ENCODE results near the gene PACS1.

Gene PACS1

DNA sequence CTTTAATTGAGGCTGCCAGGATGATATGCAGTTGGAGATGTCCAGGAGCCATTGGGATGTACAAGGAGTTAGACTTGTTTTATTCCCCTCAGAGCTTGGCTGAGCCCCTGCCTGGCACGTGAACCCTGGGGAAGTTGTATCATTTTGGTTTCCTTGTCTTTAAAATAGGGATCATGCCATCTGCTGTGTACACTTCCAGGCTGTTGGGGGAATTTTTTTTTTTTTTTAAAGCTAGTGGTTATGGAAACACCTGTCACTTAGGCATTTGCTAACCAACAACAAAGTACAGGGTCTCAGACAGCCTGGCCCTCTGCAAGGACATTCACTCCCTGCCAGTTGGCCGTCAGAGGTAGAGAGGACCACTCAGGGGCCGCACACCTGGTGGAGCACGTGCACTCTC lies 189.9 kb downstream of the PACS1 start:
- TF ChIP-seq, protein P1, sequence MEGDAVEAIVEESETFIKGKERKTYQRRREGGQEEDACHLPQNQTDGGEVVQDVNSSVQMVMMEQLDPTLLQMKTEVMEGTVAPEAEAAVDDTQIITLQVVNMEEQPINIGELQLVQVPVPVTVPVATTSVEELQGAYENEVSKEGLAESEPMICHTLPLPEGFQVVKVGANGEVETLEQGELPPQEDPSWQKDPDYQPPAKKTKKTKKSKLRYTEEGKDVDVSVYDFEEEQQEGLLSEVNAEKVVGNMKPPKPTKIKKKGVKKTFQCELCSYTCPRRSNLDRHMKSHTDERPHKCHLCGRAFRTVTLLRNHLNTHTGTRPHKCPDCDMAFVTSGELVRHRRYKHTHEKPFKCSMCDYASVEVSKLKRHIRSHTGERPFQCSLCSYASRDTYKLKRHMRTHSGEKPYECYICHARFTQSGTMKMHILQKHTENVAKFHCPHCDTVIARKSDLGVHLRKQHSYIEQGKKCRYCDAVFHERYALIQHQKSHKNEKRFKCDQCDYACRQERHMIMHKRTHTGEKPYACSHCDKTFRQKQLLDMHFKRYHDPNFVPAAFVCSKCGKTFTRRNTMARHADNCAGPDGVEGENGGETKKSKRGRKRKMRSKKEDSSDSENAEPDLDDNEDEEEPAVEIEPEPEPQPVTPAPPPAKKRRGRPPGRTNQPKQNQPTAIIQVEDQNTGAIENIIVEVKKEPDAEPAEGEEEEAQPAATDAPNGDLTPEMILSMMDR (IDR thresholded peaks at IDR 0.05; ENCODE audit: borderline replicate concordance, control extremely low read depth, extremely low read depth, insufficient read depth, missing control alignments): no peak
- in situ Hi-C loops (cut with MboI; ENCODE audit: low sequenced_read_pairs, unreplicated experiment): no loop called here
- DNase-seq (ENCODE audit: low spot score): no peak

DNA sequence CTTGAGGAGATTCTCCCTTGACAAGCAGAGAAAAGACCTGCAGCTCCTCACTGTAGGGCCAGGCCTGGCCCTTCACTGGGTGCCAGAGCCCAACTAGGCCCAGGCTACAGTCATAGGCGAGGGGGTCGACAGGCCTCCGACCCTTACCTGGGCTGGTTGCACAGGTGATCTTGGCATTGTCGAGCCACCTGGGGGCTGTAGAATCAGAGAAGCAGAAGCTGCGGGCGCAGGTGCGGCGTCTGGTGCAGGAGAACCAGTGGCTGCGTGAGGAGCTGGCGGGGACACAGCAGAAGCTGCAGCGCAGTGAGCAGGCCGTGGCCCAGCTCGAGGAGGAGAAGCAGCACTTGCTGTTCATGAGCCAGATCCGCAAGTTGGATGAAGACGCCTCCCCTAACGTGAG lies 191.5 kb downstream of the PACS1 start:
- no peak for DNase-seq (ENCODE audit: low spot score)
- in situ Hi-C loops (cut with MboI; ENCODE audit: low sequenced_read_pairs, unreplicated experiment): no loop called here
- TF ChIP-seq, protein P1 (IDR thresholded peaks at IDR 0.05; ENCODE audit: borderline replicate concordance, control extremely low read depth, extremely low read depth, insufficient read depth, missing control alignments): no peak

DNA sequence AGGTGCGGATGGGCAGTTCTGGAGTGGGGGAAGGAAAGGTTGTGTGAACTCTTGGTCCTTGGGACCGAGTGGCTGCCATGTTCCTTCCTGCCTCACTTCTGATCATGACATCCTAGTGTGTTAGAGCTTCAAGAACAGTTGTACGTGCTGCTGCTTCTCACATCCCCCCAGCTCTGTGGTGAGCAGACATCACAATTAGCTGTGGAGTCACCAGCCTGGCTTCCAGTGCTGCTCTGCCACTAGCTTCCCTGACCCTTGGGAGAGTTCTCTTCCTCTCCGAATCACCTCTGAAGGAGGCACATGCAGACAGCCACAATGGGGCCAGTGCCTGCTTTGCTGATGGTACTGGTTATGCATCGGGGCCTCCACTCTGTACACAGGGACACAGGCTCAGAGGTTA lies 192.1 kb downstream of the PACS1 start:
- TF ChIP-seq, protein P1 (IDR thresholded peaks at IDR 0.05; ENCODE audit: borderline replicate concordance, control extremely low read depth, extremely low read depth, insufficient read depth, missing control alignments): no peak
- in situ Hi-C loops (cut with MboI; ENCODE audit: low sequenced_read_pairs, unreplicated experiment): no loop called here
- no peak for DNase-seq (ENCODE audit: low spot score)

DNA sequence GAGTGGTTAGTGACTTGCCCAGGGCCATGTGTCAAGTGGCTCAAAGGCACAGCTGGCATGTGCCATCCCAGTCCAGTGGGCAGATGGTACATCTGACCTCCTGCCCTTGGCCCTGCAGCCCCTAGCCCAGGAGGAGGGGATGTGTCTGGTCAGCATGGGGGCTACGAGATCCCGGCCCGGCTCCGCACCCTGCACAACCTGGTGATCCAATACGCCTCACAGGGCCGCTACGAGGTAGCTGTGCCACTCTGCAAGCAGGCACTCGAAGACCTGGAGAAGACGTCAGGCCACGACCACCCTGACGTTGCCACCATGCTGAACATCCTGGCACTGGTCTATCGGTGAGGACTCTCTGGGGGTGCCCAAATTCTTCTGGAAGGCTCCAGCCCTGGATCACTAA lies 192.6 kb downstream of the PACS1 start:
- TF ChIP-seq, protein P1 (IDR thresholded peaks at IDR 0.05; ENCODE audit: borderline replicate concordance, control extremely low read depth, extremely low read depth, insufficient read depth, missing control alignments): no peak
- in situ Hi-C loops (cut with MboI; ENCODE audit: low sequenced_read_pairs, unreplicated experiment): no loop called here
- DNase-seq (ENCODE audit: low spot score): no peak

DNA sequence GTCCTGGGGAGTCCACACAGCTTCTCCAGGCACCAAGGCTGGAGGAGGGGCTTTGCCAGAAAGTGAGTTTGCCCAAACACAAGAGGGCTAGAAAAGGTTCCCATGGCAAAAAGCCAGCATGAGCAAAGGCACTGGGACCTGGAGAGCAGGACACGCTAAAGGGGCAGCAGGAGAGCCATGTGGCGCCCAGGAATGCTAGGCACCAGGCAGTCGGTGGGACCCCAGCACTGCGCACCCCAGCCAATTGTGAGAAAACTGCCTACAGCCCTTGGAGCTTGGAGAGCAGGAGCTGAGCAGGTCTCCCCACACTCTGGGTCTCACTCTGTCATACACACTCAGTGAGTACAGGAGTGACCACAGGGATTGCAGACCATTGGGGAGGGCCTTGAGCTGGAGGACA lies 193.2 kb downstream of the PACS1 start:
- no peak for DNase-seq (ENCODE audit: low spot score)
- in situ Hi-C loops (cut with MboI; ENCODE audit: low sequenced_read_pairs, unreplicated experiment): no loop called here
- TF ChIP-seq, protein P1 (IDR thresholded peaks at IDR 0.05; ENCODE audit: borderline replicate concordance, control extremely low read depth, extremely low read depth, insufficient read depth, missing control alignments): no peak

DNA sequence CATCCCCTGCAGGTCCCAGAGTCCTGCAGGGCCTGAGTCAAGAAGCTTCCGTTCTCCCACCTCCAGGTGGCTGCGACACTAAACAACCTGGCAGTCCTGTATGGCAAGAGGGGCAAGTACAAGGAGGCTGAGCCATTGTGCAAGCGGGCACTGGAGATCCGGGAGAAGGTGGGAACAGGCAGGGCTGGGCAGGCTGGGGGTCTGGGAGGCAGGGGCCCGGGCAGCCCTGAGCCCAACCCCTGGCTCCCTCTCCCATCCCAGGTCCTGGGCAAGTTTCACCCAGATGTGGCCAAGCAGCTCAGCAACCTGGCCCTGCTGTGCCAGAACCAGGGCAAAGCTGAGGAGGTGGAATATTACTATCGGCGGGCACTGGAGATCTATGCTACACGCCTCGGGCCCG lies 193.7 kb downstream of the PACS1 start:
- TF ChIP-seq, protein P1 (IDR thresholded peaks at IDR 0.05; ENCODE audit: borderline replicate concordance, control extremely low read depth, extremely low read depth, insufficient read depth, missing control alignments): no peak
- in situ Hi-C loops (cut with MboI; ENCODE audit: low sequenced_read_pairs, unreplicated experiment): no loop called here
- no peak for DNase-seq (ENCODE audit: low spot score)

DNA sequence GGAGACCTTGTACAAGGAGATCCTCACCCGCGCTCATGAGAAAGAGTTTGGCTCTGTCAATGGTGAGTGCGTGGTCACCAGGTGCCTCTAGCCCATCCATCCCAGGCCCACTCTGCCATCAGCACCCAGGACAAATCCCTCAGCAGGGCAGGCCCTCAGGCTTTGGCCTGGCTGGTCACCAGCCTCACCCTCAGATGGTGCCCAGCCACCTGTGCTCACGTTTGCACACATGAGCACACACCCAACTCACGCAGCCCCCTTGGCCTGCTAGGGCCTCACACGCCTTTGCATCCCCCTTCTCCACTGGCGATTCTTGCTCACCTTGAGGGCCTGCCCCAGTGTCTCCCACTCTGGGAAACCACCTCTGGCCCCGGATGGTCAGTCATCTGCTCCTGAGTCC lies 194.3 kb downstream of the PACS1 start:
- no peak for DNase-seq (ENCODE audit: low spot score)
- TF ChIP-seq, protein P1 (IDR thresholded peaks at IDR 0.05; ENCODE audit: borderline replicate concordance, control extremely low read depth, extremely low read depth, insufficient read depth, missing control alignments): no peak
- in situ Hi-C loops (cut with MboI; ENCODE audit: low sequenced_read_pairs, unreplicated experiment): no loop called here

Data from GM13976 (cell line).